K562 (cell line): ENCODE results near the gene TRIM47. TPM values are rescaled to one million over a fixed set of nuclear protein-coding genes. Genes with fewer than 3 reads are reported as not detected.

Experiments
- ARHGAP35 ChIP-seq: fragments of 450-650 bp; IDR thresholded peaks from 2 replicates; pipeline ENCODE4 v1.6.1; 2018; ENCODE audit not compliant: partially characterized antibody
- ARNT ChIP-seq, 2 experiments: fragments of 450-650 bp; IDR thresholded peaks; 2 replicates each; pipeline ENCODE4 v1.6.1; 2016; ENCODE audit warnings: mild to moderate bottlenecking in 1 of 2
- CAMTA2 ChIP-seq: fragments of 250-450 bp; sonication (Bioruptor Pico); conservative IDR thresholded peaks from 2 replicates; pipeline ENCODE4 v1.5.1; 2022
- CBX3 ChIP-seq, 2 experiments: IDR thresholded peaks; 1 replicate in 1 of 2; 2 replicates in 1 of 2; pipeline ENCODE4 v1.6.1; 2012; ENCODE audit warnings: inconsistent platforms in 2 of 2, low read length in 2 of 2, borderline replicate concordance in 1 of 2, control low read depth in 1 of 2
- CTBP1 ChIP-seq: fragments of 450-650 bp; IDR thresholded peaks from 2 replicates; pipeline ENCODE4 v1.6.1; 2016; ENCODE audit warnings: borderline replicate concordance
- ETV6 ChIP-seq, 3 experiments: fragments of 150-350 bp in 1 of 3; sonication (generic) in 1 of 3; formaldehyde crosslinking in 1 of 3; IDR thresholded peaks; 2 replicates each; pipeline versions ENCODE4 v1.6.1 to v1.8.0; 2014 to 2022; ENCODE audit warnings: borderline replicate concordance in 2 of 3, low read depth in 2 of 3, antibody characterized with exemption in 1 of 3, low read length in 1 of 3, mild to moderate bottlenecking in 1 of 3, missing genetic modification reagents in 1 of 3
- EZH2 ChIP-seq: IDR thresholded peaks from 2 replicates; pipeline ENCODE4 v1.6.1; 2012; ENCODE audit warnings: low read depth, mild to moderate bottlenecking, inconsistent platforms, low read length, borderline replicate concordance
- GTF2E2 ChIP-seq: fragments of 200-800 bp; sonication (Bioruptor generic); IDR thresholded peaks from 2 replicates; pipeline ENCODE4 v1.6.1; 2016; ENCODE audit warnings: missing genetic modification characterization, missing compliant biosample characterization
- HDAC1 ChIP-seq, 2 experiments: fragments of 450-650 bp; IDR thresholded peaks; 2 replicates each; pipeline ENCODE4 v1.6.1; 2016 to 2017; ENCODE audit warnings: inconsistent platforms in 1 of 2, mild to moderate bottlenecking in 1 of 2, moderate library complexity in 1 of 2
- HEY1 ChIP-seq: fragments of 250-450 bp; sonication (Bioruptor Pico); IDR thresholded peaks from 2 replicates; pipeline ENCODE4 v1.5.0; 2020; ENCODE audit warnings: mild to moderate bottlenecking, moderate library complexity, borderline replicate concordance
- HNRNPLL ChIP-seq: fragments of 200-400 bp; formaldehyde crosslinking; IDR thresholded peaks from 2 replicates; pipeline ENCODE4 v1.6.1; 2017; ENCODE audit warnings: low read length, low read depth, mild to moderate bottlenecking; ENCODE audit not compliant: poor library complexity, severe bottlenecking
- IRF2 ChIP-seq: sonication (generic); formaldehyde crosslinking; IDR thresholded peaks from 2 replicates; pipeline ENCODE4 v1.8.1; 2022; ENCODE audit warnings: mild to moderate bottlenecking, missing genetic modification reagents
- KAT7 ChIP-seq: sonication (generic); formaldehyde crosslinking; IDR thresholded peaks from 2 replicates; pipeline ENCODE4 v1.8.0; 2022; ENCODE audit warnings: missing genetic modification reagents, mild to moderate bottlenecking, borderline replicate concordance
- MAFK ChIP-seq: IDR thresholded peaks from 2 replicates; pipeline ENCODE4 v1.6.1; 2011; ENCODE audit warnings: low read length, improper control_type of control experiment
- MECOM ChIP-seq: fragments of 250-450 bp; sonication (Bioruptor Pico); IDR thresholded peaks from 2 replicates; pipeline ENCODE4 v1.8.0; 2022; ENCODE audit warnings: inconsistent platforms
- POLR2AphosphoS5 ChIP-seq: IDR thresholded peaks from 2 replicates; pipeline ENCODE4 v1.6.1; 2011; ENCODE audit warnings: mild to moderate bottlenecking, low read depth, low read length, moderate library complexity; ENCODE audit not compliant: control insufficient read depth, insufficient read depth
- RUNX1 ChIP-seq: sonication (generic); IDR thresholded peaks from 2 replicates; pipeline ENCODE4 v1.6.1; 2016; ENCODE audit warnings: antibody characterized with exemption, low read depth
- SLC30A9 ChIP-seq: fragments of 250-450 bp; sonication (Bioruptor Pico); IDR thresholded peaks from 2 replicates; pipeline ENCODE4 v1.8.0; 2022; ENCODE audit warnings: mild to moderate bottlenecking, moderate library complexity
- U2AF1 ChIP-seq: fragments of 200-400 bp; formaldehyde crosslinking; optimal IDR thresholded peaks from 2 replicates; pipeline ENCODE3; 2017; ENCODE audit warnings: mild to moderate bottlenecking, low read depth, low read length, moderate library complexity
- ZNF121 ChIP-seq: sonication (generic); formaldehyde crosslinking; conservative IDR thresholded peaks from 2 replicates; pipeline ENCODE4 v1.8.0; 2022; ENCODE audit warnings: missing genetic modification reagents
- ZNF274 ChIP-seq: IDR thresholded peaks from 2 replicates; pipeline ENCODE4 v1.6.1; 2011; ENCODE audit warnings: low read depth, mild to moderate bottlenecking, low read length, moderate library complexity, borderline replicate concordance
- ZNF444 ChIP-seq: fragments of 250-450 bp; sonication (Bioruptor Pico); IDR thresholded peaks from 2 replicates; pipeline ENCODE4 v1.4.0; 2020; ENCODE audit warnings: mild to moderate bottlenecking, moderate library complexity
- ZNF551 ChIP-seq: fragments of 250-450 bp; sonication (Bioruptor Pico); IDR thresholded peaks from 2 replicates; pipeline ENCODE4 v1.5.0; 2021; ENCODE audit warnings: mild to moderate bottlenecking, moderate library complexity
- ZNF668 ChIP-seq: fragments of 250-450 bp; sonication (Bioruptor Pico); IDR thresholded peaks from 2 replicates; pipeline ENCODE4 v1.8.0; 2022; ENCODE audit warnings: mild to moderate bottlenecking, inconsistent platforms
- polyA plus RNA-seq, 8 experiments: library from polyadenylated mRNA; depleted of rRNA in 4 of 8; stranded (reverse) in 5 of 8; unstranded in 3 of 8; fragments of >200 nt; fragmentation: Nextera tagmentation in 2 of 8; fragmentation: Illumina TruSeq in 1 of 8; extraction: Ambion mirVana in 2 of 8; extraction: Trizol in 1 of 8; gene quantifications; 2 replicates each; pipeline versions ENCODE4 v1.2.1 to v1.2.3, GENCODE V29; 2011 to 2014; ENCODE audit warnings: inconsistent platforms in 1 of 8, missing spikeins in 1 of 8
- total RNA-seq, 7 experiments: library from RNA; depleted of rRNA in 6 of 7; stranded (reverse); fragments of >200 nt in 6 of 7; fragmentation: Illumina TruSeq in 2 of 7; extraction: Trizol in 2 of 7; gene quantifications; 2 replicates each; pipeline versions ENCODE4 v1.2.1 to v1.2.3, GENCODE V29; 2011 to 2021; ENCODE audit warnings: low replicate concordance in 1 of 7
- TF ChIP-seq, protein P1 (sequence below): fragments of 250-450 bp; sonication (Bioruptor Pico); IDR thresholded peaks from 2 replicates; pipeline ENCODE4 v1.8.0; 2021; ENCODE audit warnings: moderate library complexity, mild to moderate bottlenecking, inconsistent platforms
- TF ChIP-seq, protein P2 (sequence below): fragments of 200-800 bp; sonication (Bioruptor generic); IDR thresholded peaks from 2 replicates; pipeline ENCODE4 v1.6.1; 2017; ENCODE audit warnings: missing genetic modification characterization, missing compliant biosample characterization
- TF ChIP-seq, protein P3 (sequence below): fragments of 450-650 bp; formaldehyde crosslinking; IDR thresholded peaks from 2 replicates; pipeline ENCODE4 v1.4.0; 2022; ENCODE audit warnings: missing genetic modification characterization

Gene TRIM47
- total and polyA plus RNA-seq, 9 of the 15 experiments (the other 6 are each of a cell fraction or from before 2014, with no cell fraction given): 0.56 to 6.1 (median 3.2) TPM

DNA sequence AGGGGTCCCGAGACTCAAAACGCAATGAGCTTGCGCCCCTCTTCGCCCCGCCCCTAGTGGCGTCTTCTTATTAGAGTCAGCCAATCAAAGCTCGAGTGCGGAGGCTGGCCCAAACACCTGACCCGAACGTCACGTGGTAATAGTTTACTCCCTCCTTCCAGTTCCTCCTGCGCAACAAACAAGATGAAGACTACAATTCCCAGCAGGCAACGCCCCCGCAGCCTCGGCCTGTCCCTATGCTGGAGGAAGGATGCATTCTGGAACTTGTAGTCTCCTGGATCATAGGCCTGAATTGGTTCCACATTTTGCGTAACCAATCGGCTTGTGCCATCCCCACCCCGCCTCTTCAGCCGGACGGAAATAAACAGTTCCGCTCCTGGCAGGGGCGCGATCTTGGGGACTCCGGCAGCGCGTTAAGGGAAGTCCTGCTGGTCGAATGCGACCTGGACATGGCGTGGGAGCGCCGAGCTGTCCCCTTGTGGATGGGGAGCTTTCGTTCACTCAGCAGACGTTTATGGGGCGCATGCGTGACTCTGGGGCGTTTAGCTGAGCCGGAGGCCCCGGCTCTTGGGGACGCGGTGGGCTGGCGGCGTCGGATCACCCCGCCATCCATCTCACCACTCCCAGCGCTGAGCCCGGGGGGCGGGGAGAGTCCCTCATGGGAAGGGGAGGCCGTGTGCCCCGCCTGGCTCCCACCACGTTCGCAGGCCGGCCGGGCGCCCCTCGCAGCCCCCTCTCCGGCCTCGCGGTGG lies 22.9 kb downstream of the TRIM47 start, which contains the start of gene WBP2 (continued):
- TF ChIP-seq, protein P1, sequence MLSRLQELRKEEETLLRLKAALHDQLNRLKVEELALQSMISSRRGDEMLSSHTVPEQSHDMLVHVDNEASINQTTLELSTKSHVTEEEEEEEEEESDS (CRISPR knock-in tag): no peak
- no peak for TF ChIP-seq ARHGAP35
- TF ChIP-seq SLC30A9 (CRISPR knock-in tag): no peak
- no peak for TF ChIP-seq CBX3 (IDR thresholded peaks at IDR 0.05; ENCODE audit: borderline replicate concordance in 1 of 2, low read length in 2 of 2)
- peak; percentile 83 for TF ChIP-seq CTBP1
- TF ChIP-seq ZNF121 (CRISPR knock-in tag): no peak
- TF ChIP-seq HDAC1 (IDR thresholded peaks at IDR 0.05): peak in 1 of 2 experiments; percentile 85; a peak in 2 of 4 replicates
- TF ChIP-seq, protein P2, sequence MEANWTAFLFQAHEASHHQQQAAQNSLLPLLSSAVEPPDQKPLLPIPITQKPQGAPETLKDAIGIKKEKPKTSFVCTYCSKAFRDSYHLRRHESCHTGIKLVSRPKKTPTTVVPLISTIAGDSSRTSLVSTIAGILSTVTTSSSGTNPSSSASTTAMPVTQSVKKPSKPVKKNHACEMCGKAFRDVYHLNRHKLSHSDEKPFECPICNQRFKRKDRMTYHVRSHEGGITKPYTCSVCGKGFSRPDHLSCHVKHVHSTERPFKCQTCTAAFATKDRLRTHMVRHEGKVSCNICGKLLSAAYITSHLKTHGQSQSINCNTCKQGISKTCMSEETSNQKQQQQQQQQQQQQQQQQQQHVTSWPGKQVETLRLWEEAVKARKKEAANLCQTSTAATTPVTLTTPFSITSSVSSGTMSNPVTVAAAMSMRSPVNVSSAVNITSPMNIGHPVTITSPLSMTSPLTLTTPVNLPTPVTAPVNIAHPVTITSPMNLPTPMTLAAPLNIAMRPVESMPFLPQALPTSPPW (CRISPR knock-in tag): peak; percentile 76
- TF ChIP-seq HEY1 (CRISPR knock-in tag): no peak
- no peak; the same call in 1 of the 2 replicates for TF ChIP-seq GTF2E2 (tag)
- no peak; the same call in 1 of the 2 replicates for TF ChIP-seq KAT7
- TF ChIP-seq, protein P3, sequence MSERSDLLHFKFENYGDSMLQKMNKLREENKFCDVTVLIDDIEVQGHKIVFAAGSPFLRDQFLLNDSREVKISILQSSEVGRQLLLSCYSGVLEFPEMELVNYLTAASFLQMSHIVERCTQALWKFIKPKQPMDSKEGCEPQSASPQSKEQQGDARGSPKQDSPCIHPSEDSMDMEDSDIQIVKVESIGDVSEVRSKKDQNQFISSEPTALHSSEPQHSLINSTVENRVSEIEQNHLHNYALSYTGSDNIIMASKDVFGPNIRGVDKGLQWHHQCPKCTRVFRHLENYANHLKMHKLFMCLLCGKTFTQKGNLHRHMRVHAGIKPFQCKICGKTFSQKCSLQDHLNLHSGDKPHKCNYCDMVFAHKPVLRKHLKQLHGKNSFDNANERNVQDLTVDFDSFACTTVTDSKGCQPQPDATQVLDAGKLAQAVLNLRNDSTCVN (CRISPR knock-in tag): no peak
- no peak for TF ChIP-seq ETV6 (IDR thresholded peaks at IDR 0.05; ENCODE audit: borderline replicate concordance in 1 of 2, low read depth in 2 of 2, low read length in 1 of 2)
- no peak for TF ChIP-seq ETV6 (CRISPR knock-in tag; IDR thresholded peaks at IDR 0.05; ENCODE audit: borderline replicate concordance)
- TF ChIP-seq IRF2: no peak
- TF ChIP-seq CAMTA2 (CRISPR knock-in tag): no peak; the same call in 1 of the 2 replicates
- no peak for TF ChIP-seq EZH2
- no peak for TF ChIP-seq RUNX1
- no peak for TF ChIP-seq ZNF444 (CRISPR knock-in tag)
- no peak for TF ChIP-seq ZNF551 (CRISPR knock-in tag)
- TF ChIP-seq HNRNPLL: peak; percentile 100
- peak; percentile 91 for TF ChIP-seq POLR2AphosphoS5
- TF ChIP-seq ZNF668 (CRISPR knock-in tag): no peak
- TF ChIP-seq U2AF1: peak; percentile 53
- no peak for TF ChIP-seq MECOM
- TF ChIP-seq ZNF274: no peak
- TF ChIP-seq MAFK: peak; percentile 35; the same call in 1 of the 2 replicates
- TF ChIP-seq ARNT (IDR thresholded peaks at IDR 0.05): 0 out of 4 replicates have a peak, but pooled peaks of 1 of the 2 experiments have one; percentile 16
